Activated CD4-positive, alpha-beta memory T cell treated with anti-CD3 and anti-CD28 coated beads, Interleukin-2, amount 10 ng/mL, durations not matched to agents 7 days and 5 days (primary cell): ENCODE data around the gene HRH1. TPM values are rescaled to one million over a fixed set of nuclear protein-coding genes. Genes with fewer than 3 reads are reported as not detected.

Source experiments
- CTCF ChIA-PET: fragments of 350-600 bp; sonication (Branson Sonifier 250); formaldehyde crosslinking; loops from one replicate; lab custom pipeline; 2021; ENCODE audit warnings: antibody characterized with exemption, inconsistent platforms; lab: Charles Lee
- POLR2A ChIA-PET: fragments of 350-600 bp; sonication (Branson Sonifier 250); formaldehyde crosslinking; loops from one replicate; lab custom pipeline; 2021; ENCODE audit warnings: antibody characterized with exemption; lab: Charles Lee
- DNase-seq: peaks from one replicate; pipeline ENCODE4 v3.0.0-alpha.2; 2020
- H3K27ac Mint-ChIP-seq: one replicate; pipeline ENCODE4 v1.8.0; 2021; ENCODE audit warnings: mild to moderate bottlenecking, mixed read lengths
- H3K27me3 Mint-ChIP-seq: one replicate; pipeline ENCODE4 v1.8.0; 2021; ENCODE audit warnings: mixed read lengths
- H3K36me3 Mint-ChIP-seq: one replicate; pipeline ENCODE4 v1.8.0; 2021; ENCODE audit warnings: low read depth, mixed read lengths
- H3K4me1 Mint-ChIP-seq: one replicate; pipeline ENCODE4 v1.8.0; 2021; ENCODE audit warnings: mixed read lengths
- H3K4me3 Mint-ChIP-seq: one replicate; pipeline ENCODE4 v1.8.0; 2021; ENCODE audit warnings: mild to moderate bottlenecking, mixed read lengths
- H3K9me3 Mint-ChIP-seq: one replicate; pipeline ENCODE4 v1.8.0; 2021; ENCODE audit warnings: mixed read lengths
- total RNA-seq, 2 experiments: library from RNA; stranded (reverse); gene quantifications; one replicate each; pipeline ENCODE4 v1.2.3, GENCODE V29; 2021

Gene HRH1
- total RNA-seq, 2 experiments from 2014 or later, result 0.95 to 1.0 TPM

DNA sequence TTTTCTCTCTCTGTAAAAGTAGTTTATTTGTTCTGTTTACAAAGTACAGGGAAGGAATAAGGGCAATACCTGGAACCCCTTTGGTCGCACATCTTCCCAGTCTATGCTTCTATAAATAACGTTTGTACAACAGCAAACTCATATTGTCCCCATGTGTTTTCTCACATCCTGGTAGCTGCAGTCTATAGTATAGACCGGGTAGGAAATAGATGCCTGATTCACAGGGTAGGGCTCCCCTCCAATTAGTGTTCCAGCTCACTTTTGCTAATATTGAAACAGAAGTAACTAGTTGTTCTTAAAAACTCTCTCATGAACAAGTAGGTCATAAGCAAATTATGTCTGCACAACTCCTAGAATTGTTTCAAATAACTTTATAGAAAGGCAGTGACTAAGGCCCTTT lies 135.6 kb downstream of the HRH1 start:
- Mint-ChIP-seq H3K4me1 (peaks cover 55% of the 10 kb centered on the region), H3K27ac (peak overlapping the region; percentile 73)
- POLR2A ChIA-PET, result interaction anchor here (2.2 to 8.1 kb wide), 2 partner anchors 11 to 17 kb away, joined by 8 to 74 read pairs; partner anchors contain the start of gene ATG7

DNA sequence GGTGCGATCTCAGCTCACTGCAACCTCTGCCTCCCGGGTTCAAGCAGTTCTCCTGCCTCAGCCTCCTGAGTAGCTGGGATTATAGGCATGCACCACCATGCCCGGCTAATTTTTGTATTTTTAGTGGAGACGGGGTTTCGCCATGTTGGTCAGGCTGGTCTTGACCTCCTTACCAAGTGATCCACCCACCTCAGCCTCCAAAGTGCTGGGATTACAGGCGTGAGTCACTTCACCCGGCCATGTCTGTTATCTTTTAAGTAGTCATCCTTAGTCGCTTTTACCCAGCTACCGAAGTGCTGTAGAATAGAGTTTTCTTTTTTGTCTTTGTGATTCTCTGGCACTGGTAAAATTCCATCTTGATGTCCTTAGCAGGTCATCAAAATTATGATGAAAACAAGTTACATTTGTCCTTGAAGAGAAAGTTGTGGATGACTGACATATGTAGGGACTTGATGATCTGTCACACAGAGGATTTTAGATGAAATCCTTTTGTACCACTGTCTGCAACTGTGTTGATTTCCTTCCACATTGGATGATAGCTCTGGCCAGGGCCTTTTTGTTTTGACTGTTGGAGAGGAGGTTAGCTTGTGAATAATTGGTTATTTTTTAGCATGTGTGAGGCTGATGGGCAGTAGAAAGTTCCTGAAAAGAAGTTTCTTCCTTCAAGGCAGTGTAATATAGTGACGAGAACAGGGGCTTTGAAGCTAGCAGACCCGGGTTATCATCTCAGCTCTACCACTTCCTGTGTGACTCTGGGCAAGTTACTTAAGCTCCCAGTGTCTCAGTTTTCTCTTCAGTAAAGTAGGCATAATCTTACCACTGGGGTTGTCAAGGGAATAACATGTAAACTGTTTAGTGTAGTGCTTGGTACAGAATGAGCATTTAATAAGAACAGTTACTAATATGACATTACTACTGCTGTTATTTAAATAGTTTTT lies 136.7 kb downstream of the HRH1 start:
- H3K36me3 Mint-ChIP-seq, result peaks cover 37% of the 10 kb centered on the region
- H3K27me3 Mint-ChIP-seq, result no peaks in the 10 kb centered on the region
- no peaks in the 10 kb centered on the region for H3K9me3 Mint-ChIP-seq
- peaks cover 55% of the 10 kb centered on the region for H3K4me1 Mint-ChIP-seq
- ChIA-PET CTCF (interaction anchor here (0.5 to 2.7 kb wide), 5 partner anchors 9 to 1936 kb away, joined by 3 to 11 read pairs (median 6); partner anchors contain the start of gene ATG7), POLR2A (interaction anchor here (0.7 to 8.1 kb wide), 9 partner anchors 9 to 36 kb away, joined by 3 to 74 read pairs (median 5); partner anchors contain the start of gene ATG7)
- peak; percentile 36 for DNase-seq
- H3K4me3 Mint-ChIP-seq, result peak overlapping the region; percentile 14
- peak overlapping the region; percentile 88 for H3K27ac Mint-ChIP-seq

More for the DNA sequence above, 135.6 kb downstream of the HRH1 start:
- CTCF ChIA-PET, result interaction anchor here (1.2 to 2.7 kb wide), 3 partner anchors 12 to 54 kb away, joined by 3 to 11 read pairs (median 5); partner anchors contain the start of gene ATG7
- no peak overlapping the region for H3K4me3 Mint-ChIP-seq
- no peaks in the 10 kb centered on the region for H3K27me3 Mint-ChIP-seq
- DNase-seq, result no peak
- no peaks in the 10 kb centered on the region for H3K9me3 Mint-ChIP-seq
- H3K36me3 Mint-ChIP-seq, result peaks cover 33% of the 10 kb centered on the region

DNA sequence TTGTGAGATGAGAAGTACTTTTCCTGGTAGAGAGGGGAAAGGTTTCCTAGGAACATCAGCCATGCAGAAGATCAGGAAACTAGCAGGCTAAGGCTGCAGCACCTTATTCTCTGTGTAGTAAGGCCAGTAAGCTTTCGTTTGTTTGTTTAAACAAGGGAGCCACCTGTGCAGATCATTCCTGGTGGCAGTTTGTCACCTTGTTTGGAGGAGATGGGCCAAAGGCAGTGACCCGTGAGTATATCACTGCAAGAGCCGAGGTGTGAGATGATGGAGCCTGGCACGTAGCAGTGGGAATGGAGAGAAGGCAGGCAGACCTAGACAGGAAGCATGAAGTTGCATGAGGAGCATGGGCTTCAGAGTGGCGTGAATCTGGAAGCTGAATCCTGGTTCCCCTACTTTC lies 137.5 kb downstream of the HRH1 start:
- H3K36me3 Mint-ChIP-seq, result peaks cover 40% of the 10 kb centered on the region
- H3K27me3 Mint-ChIP-seq, result no peaks in the 10 kb centered on the region
- H3K27ac Mint-ChIP-seq, result peak overlapping the region; percentile 88
- no peaks in the 10 kb centered on the region for H3K9me3 Mint-ChIP-seq
- no peak for DNase-seq
- CTCF ChIA-PET, result interaction anchor here (0.5 to 2.7 kb wide), 5 partner anchors 9 to 1937 kb away, joined by 3 to 11 read pairs (median 6); partner anchors contain the start of gene ATG7
- no peak overlapping the region for H3K4me3 Mint-ChIP-seq
- POLR2A ChIA-PET, result interaction anchor here (0.7 to 8.1 kb wide), 8 partner anchors 10 to 35 kb away, joined by 3 to 74 read pairs (median 5); partner anchors contain the start of gene ATG7
- H3K4me1 Mint-ChIP-seq, result peaks cover 55% of the 10 kb centered on the region

DNA sequence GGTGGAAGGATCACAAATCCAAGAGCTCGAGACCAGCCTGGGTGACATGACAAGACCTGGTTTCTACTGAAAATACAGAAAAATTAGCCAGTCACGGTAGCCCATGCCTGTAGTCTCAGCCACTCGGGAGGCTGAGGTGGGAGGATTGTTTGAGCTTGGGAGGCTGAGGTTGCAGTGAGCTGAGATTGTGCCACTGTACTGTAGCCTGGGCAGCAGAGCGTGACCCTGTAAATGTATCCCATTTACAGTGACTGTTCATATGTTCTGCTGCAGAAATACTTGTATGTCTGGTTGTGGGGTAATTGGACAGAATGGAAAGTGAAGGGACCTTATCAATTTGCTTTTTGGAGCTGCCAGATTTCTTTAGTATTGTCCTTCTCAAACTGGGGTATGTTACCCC lies 142.8 kb downstream of the HRH1 start:
- DNase-seq, result no peak
- H3K9me3 Mint-ChIP-seq, result no peaks in the 10 kb centered on the region
- H3K36me3 Mint-ChIP-seq, result peaks cover 43% of the 10 kb centered on the region
- H3K27me3 Mint-ChIP-seq, result no peaks in the 10 kb centered on the region
- no peak overlapping the region for H3K27ac Mint-ChIP-seq
- CTCF ChIA-PET, result interaction anchor here (1.6 kb wide), 1 partner anchor 10 kb away, joined by 6 read pairs; no protein-coding TSS in a partner anchor
- H3K4me1 Mint-ChIP-seq, result peaks cover 19% of the 10 kb centered on the region
- H3K4me3 Mint-ChIP-seq, result no peak overlapping the region
- POLR2A ChIA-PET, result interaction anchor here (1.2 to 1.9 kb wide), 2 partner anchors 9 to 24 kb away, joined by 5 to 7 read pairs; partner anchors contain the start of gene ATG7

DNA sequence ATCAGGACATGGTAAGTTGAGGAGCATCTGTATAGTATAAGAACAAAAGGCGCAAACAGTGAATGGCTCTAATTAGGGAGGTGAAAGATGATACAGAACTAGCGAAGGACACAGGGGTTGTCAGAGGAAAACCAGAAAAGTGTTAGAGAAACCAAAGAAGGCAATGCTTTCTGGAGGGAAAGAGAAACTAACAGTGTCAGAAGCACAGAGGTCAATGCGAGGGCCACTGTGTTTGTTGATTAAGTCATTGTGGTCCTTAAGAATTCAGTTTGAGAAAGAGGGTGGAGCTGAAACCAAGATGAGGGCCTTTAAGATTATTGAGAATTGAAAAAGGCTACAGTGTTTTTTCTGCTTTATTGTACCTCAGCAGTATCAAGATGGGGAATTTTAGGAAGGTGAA lies 146.7 kb downstream of the HRH1 start:
- H3K4me3 Mint-ChIP-seq, result no peak overlapping the region
- no peaks in the 10 kb centered on the region for H3K27me3 Mint-ChIP-seq
- DNase-seq, result peak; percentile 26
- peaks cover 64% of the 10 kb centered on the region for H3K36me3 Mint-ChIP-seq
- ChIA-PET POLR2A (interaction anchor here (1.0 to 2.8 kb wide), 3 partner anchors 10 to 62 kb away, joined by 3 to 19 read pairs (median 5); partner anchors contain the start of gene ATG7), CTCF (interaction anchor here (0.9 to 1.4 kb wide), 2 partner anchors 29 to 34 kb away, joined by 3 to 4 read pairs; partner anchors contain the start of gene ATG7)
- H3K4me1 Mint-ChIP-seq, result peaks cover 28% of the 10 kb centered on the region
- peak overlapping the region; percentile 56 for H3K27ac Mint-ChIP-seq
- H3K9me3 Mint-ChIP-seq, result no peaks in the 10 kb centered on the region

DNA sequence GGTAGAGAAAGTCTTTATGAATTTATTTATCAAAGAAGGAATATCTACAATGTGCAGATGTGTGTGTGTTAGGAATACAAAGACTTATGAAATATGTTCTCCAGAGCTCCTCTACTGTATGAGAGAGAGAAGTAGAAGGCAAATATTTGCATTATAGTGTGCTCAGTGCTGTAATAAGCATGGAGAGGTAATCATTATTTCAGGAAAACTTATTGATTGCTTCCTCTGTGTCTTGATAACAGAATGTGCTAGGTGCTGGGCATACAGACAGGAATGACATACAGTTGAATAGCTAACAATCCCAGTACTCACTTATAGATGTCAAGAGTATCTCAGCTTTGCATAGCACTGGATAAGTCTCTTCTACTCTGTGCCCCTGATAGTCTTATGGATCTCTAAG lies 148.2 kb downstream of the HRH1 start:
- DNase-seq, result no peak
- ChIA-PET POLR2A (interaction anchor here (1.4 to 2.8 kb wide), 2 partner anchors 11 to 30 kb away, joined by 5 to 19 read pairs; partner anchors contain the start of gene ATG7), CTCF (interaction anchor here (1.3 kb wide), 1 partner anchor 13 kb away, joined by 5 read pairs; no protein-coding TSS in a partner anchor)
- no peak overlapping the region for H3K4me3 Mint-ChIP-seq
- no peak overlapping the region for H3K27ac Mint-ChIP-seq
- H3K4me1 Mint-ChIP-seq, result peaks cover 43% of the 10 kb centered on the region
- no peaks in the 10 kb centered on the region for H3K9me3 Mint-ChIP-seq
- H3K36me3 Mint-ChIP-seq, result peaks cover 67% of the 10 kb centered on the region
- no peaks in the 10 kb centered on the region for H3K27me3 Mint-ChIP-seq

DNA sequence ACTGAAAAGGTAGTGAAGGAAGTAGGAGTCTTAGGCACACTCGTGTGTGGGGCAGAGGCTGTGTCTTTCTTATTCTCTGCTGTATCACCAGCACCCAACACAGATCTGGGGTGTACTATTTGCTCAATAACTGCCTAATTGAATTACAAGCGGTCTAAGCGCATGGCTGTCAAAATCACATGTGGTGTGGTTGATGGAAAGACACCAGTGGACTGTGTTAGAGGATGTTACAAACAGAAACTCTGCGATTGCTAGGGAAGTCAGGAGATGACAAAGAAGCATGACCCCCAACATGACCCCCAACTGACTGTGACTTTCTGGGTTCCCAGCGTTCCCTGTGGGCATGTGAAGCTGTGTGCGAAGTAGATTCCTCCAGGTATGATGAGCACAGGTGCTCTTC lies 149.9 kb downstream of the HRH1 start:
- DNase-seq, result no peak
- H3K27ac Mint-ChIP-seq, result no peak overlapping the region
- H3K9me3 Mint-ChIP-seq, result no peaks in the 10 kb centered on the region
- no peak overlapping the region for H3K4me3 Mint-ChIP-seq
- peaks cover 51% of the 10 kb centered on the region for H3K4me1 Mint-ChIP-seq
- ChIA-PET CTCF (no interaction called here), POLR2A (interaction anchor here (1.6 kb wide), 1 partner anchor 32 kb away, joined by 5 read pairs; the partner anchor contains the start of gene ATG7)
- H3K36me3 Mint-ChIP-seq, result peaks cover 70% of the 10 kb centered on the region
- H3K27me3 Mint-ChIP-seq, result no peaks in the 10 kb centered on the region

DNA sequence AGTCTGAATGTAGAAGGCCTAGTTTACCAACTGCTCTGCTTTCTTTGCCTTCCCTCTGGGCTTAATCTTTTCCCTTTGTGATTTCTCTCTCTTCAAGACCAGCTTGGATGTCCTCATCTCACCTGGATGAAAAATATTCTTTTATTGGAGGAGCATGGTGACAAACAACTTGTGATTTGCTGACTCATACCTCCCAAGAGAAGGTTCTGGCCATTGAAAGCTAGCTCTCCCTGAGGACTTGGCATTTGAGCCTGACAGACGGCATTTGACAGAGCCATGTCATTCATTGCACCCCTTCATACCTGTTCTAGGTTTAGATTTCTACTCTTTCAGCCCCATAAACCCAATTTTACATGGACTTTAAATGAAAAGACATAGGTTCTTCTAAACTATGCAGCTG lies 151.2 kb downstream of the HRH1 start:
- DNase-seq, result no peak
- ChIA-PET POLR2A (interaction anchor here (1.6 to 2.6 kb wide), 3 partner anchors 14 to 33 kb away, joined by 5 to 17 read pairs (median 15); partner anchors contain the start of gene ATG7), CTCF (no interaction called here)
- Mint-ChIP-seq H3K27ac (no peak overlapping the region), H3K9me3 (no peaks in the 10 kb centered on the region), H3K36me3 (peaks cover 65% of the 10 kb centered on the region), H3K4me3 (no peak overlapping the region), H3K27me3 (no peaks in the 10 kb centered on the region), H3K4me1 (peaks cover 45% of the 10 kb centered on the region)

DNA sequence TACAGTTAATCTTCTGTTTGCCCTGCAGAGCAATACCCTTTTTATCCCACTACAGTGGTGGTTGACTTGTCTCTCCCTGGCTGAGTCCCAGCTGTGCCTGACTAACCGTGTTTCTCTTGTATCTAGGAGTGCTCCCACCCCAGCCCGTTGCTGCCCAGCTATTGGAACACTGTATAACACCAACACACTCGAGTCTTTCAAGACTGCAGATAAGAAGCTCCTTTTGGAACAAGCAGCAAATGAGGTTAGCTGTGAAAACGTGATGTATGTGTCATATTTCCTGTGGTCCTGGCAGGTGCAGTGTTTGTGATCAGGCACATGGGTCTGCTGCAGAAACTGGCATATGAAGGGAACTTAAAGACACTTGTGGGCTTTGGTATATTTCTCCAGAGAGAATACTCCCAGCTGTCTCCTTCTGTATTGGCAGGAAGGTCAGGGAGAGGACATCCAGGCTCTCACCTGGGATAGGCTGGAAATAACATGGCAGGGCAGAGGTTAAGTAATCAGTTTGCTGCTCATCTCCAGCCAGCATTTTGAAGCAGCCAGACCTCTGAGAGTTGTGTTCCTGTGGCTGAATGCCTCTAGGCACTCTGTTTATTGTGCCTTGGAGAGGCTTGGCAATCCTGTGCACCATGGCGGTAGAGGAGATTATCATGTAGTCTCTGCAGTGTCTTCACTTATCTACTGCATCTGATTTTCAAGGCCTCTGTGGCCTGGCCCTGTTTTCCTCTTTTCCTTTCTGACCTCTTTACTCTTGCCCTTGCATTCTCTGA lies 152.7 kb downstream of the HRH1 start:
- CTCF ChIA-PET, result interaction anchor here (0.6 to 1.5 kb wide), 4 partner anchors 9 to 247 kb away, joined by 3 to 6 read pairs (median 3); no protein-coding TSS in a partner anchor
- POLR2A ChIA-PET, result interaction anchor here (0.9 to 2.6 kb wide), 7 partner anchors 9 to 70 kb away, joined by 3 to 17 read pairs (median 4); partner anchors contain the start of gene ATG7
- peaks cover 36% of the 10 kb centered on the region for H3K4me1 Mint-ChIP-seq
- DNase-seq, result peak; percentile 50
- H3K27ac Mint-ChIP-seq, result peak overlapping the region; percentile 72
- H3K4me3 Mint-ChIP-seq, result peak overlapping the region; percentile 6
- no peaks in the 10 kb centered on the region for H3K9me3 Mint-ChIP-seq
- peaks cover 59% of the 10 kb centered on the region for H3K36me3 Mint-ChIP-seq
- H3K27me3 Mint-ChIP-seq, result no peaks in the 10 kb centered on the region

DNA sequence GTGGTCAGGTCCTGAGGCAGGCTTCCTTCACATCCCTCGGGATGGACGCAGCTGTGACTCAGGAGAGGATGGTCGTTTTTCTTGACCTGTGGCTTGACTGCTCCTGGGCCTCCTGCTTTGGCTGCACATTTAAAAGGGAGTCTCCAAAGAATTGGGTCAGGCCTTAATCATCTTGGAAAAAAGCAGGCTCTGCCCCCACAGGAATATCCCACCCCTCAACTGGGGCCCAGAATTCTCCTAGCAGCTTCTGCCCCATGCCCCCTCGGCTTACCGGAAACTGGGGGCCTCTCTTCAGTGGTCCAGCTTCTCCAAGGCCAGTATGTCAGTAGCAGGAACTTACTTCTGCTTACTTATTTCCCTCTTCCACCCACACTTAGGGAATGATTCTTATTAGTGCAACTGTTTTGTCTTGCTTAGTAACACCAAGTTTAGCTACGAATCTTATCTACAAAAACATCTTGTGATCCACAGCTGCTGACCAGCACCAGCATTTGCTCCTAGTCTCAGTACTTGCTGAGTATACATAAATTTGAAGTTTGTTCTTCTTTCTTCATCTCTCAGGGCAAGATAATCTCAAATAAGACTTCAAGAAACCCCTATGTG lies 153.6 kb downstream of the HRH1 start:
- no peak for DNase-seq
- Mint-ChIP-seq H3K4me1 (peaks cover 36% of the 10 kb centered on the region), H3K4me3 (no peak overlapping the region), H3K27ac (no peak overlapping the region), H3K27me3 (no peaks in the 10 kb centered on the region), H3K36me3 (peaks cover 52% of the 10 kb centered on the region), H3K9me3 (no peaks in the 10 kb centered on the region)
- ChIA-PET POLR2A (interaction anchor here (1.2 kb wide), 1 partner anchor 29 kb away, joined by 3 read pairs; no protein-coding TSS in a partner anchor), CTCF (no interaction called here)

DNA sequence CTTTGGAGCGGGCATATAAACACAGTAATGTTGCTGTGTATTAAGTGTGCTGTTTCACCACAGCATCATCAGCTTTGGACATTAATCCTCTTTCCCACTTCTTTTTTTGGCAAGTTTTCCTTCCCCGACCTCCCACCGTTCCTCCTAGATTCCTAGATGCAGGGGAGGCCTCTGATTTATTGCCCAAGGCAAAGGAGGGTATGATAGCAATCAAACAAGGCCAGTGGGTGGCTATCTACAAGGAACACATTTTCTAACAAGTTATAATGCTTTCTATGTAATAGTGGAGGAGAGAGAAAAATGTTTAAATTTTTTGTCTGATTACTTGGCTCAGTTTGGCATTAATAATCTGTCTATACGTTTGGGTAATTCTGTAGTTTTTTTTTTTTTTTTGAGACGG lies 156.0 kb downstream of the HRH1 start:
- peaks cover 54% of the 10 kb centered on the region for H3K36me3 Mint-ChIP-seq
- DNase-seq, result no peak
- no peak overlapping the region for H3K4me3 Mint-ChIP-seq
- H3K27ac Mint-ChIP-seq, result no peak overlapping the region
- no peaks in the 10 kb centered on the region for H3K9me3 Mint-ChIP-seq
- H3K4me1 Mint-ChIP-seq, result peaks cover 30% of the 10 kb centered on the region
- CTCF ChIA-PET, result interaction anchor here (1.6 kb wide), 1 partner anchor 25 kb away, joined by 5 read pairs; no protein-coding TSS in a partner anchor
- no peaks in the 10 kb centered on the region for H3K27me3 Mint-ChIP-seq
- POLR2A ChIA-PET, result no interaction called here
